ENCODE measurements around the gene UQCRHL.

DNA sequence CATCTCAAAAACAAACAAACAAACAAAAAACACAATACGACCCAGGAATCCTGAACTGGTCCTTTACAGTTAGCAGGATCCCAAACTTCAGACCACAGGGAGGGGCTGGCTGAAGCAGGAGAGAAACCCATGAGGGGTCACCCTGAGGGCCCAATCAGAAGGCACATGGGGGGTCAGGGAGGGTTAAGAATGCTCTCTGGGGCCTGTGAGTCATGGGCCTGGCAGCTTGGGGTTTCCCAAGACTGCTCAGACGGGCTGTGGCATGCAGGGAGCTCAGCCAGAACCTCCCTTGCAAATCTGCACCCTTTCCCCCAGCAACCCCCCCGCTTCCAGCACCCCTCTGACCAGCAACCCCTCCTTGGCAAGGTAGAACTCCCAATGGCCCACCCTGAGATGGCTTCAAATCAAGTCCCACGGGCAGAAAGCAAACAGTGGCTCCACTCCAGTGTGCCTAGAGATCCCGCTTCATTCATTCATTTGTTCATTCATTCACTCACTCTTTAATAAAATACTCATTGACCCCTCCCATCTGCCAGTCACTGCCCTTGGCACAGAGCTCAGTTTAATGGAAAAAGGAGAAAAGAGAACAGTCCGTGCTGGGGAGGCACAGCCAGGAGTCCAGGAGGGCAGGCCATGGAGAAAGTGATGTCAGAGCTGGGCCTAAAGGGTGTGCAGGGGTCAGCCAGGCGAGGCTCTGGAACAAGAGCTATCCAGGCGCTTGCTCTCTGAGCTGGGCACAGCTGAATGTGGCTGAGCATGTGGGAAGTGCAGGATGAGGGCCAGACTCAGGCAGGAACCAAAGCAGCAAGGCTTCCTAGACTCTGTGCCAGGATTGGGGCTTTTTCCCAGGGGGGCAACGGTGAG lies 8.2 kb downstream of the UQCRHL start:
- TF ChIP-seq CTCF (IDR thresholded peaks at IDR 0.05; ENCODE audit: low read depth, low read length), result no peak
- no peak for TF ChIP-seq EZH2phosphoT487 (IDR thresholded peaks at IDR 0.05; ENCODE audit: low read depth)
